Body of pancreas (tissue), 4 donors: ENCODE data around the gene TGFB3. TPM values are rescaled to one million over a fixed set of nuclear protein-coding genes. Genes with fewer than 3 reads are reported as not detected.
A peak's percentile ranks its signal among the peaks of the same experiment; 100 is the strongest.

Source experiments
- ATAC-seq: fragments of 150-250 bp; one replicate; pipeline ENCODE4 v1.9.1; 2016
- DNase-seq, 4 donors: peaks; one replicate each; pipeline ENCODE4 v3.0.0-alpha.2; 2019
- H3K27ac ChIP-seq, 4 donors: fragments of 200-600 bp; sonication (generic); 1 replicate in 3 of 4; 2 replicates in 1 of 4; pipeline versions ENCODE4 v1.5.1 to v1.6.1; 2016 to 2019; ENCODE audit warnings: mild to moderate bottlenecking in 1 of 4, mixed read lengths in 1 of 4, moderate library complexity in 1 of 4
- H3K27me3 ChIP-seq, 2 donors: fragments of 200-600 bp; sonication (generic); one replicate each; pipeline ENCODE4 v1.6.0; 2016; ENCODE audit warnings: mild to moderate bottlenecking in 1 of 2
- H3K36me3 ChIP-seq, 2 donors: fragments of 200-600 bp; sonication (generic); replicated peaks in 1 of 2; 2 replicates each; pipeline ENCODE4 v1.5.1; 2016; ENCODE audit warnings: low read depth in 2 of 2; ENCODE audit not compliant: insufficient read depth in 1 of 2
- H3K4me1 ChIP-seq: fragments of 200-600 bp; sonication (generic); one replicate; pipeline ENCODE4 v1.6.0; 2016
- H3K4me3 ChIP-seq, 2 donors: fragments of 200-600 bp; sonication (generic); 1 replicate in 1 of 2; 2 replicates in 1 of 2; pipeline ENCODE4 v1.5.1; 2016 to 2019
- H3K9me3 ChIP-seq, 3 donors: fragments of 200-600 bp; sonication (generic); 1 replicate in 2 of 3; 2 replicates in 1 of 3; pipeline ENCODE4 v1.5.1; 2016
- POLR2A ChIP-seq, 3 donors: fragments of 450-650 bp; IDR thresholded peaks; one replicate each; pipeline ENCODE4 v1.6.1; 2016; ENCODE audit warnings: antibody characterized with exemption in 3 of 3, mild to moderate bottlenecking in 2 of 3
- WGBS, 2 donors: methylation state at CpG; one replicate each; pipeline ENCODE4 v1.1.5; 2017; 5-methylcytosine and 5-hydroxymethylcytosine counted together
- intact Hi-C: fragments of 100-400 bp; cut with DNase I; formaldehyde crosslinking; loops from one replicate; pipeline ENCODE4 v1.15.1; 2023
- total RNA-seq, 2 donors: library from RNA; depleted of rRNA; stranded (reverse); fragments of >200 nt; gene quantifications; one replicate each; pipeline ENCODE4 v1.1.0, GENCODE V29; 2016
- TF ChIP-seq, protein P1 (sequence below), 7 experiments: fragments of 450-650 bp in 4 of 7; fragments of 200-600 bp in 3 of 7; sonication (generic) in 3 of 7; IDR thresholded peaks; one replicate each; pipeline ENCODE4 v1.5.1; 2016 to 2019; ENCODE audit warnings: antibody characterized with exemption in 7 of 7

The TGFB3 gene
- 10 to 100 TPM; 23.6 to 30.7 TPM for total RNA-seq

DNA sequence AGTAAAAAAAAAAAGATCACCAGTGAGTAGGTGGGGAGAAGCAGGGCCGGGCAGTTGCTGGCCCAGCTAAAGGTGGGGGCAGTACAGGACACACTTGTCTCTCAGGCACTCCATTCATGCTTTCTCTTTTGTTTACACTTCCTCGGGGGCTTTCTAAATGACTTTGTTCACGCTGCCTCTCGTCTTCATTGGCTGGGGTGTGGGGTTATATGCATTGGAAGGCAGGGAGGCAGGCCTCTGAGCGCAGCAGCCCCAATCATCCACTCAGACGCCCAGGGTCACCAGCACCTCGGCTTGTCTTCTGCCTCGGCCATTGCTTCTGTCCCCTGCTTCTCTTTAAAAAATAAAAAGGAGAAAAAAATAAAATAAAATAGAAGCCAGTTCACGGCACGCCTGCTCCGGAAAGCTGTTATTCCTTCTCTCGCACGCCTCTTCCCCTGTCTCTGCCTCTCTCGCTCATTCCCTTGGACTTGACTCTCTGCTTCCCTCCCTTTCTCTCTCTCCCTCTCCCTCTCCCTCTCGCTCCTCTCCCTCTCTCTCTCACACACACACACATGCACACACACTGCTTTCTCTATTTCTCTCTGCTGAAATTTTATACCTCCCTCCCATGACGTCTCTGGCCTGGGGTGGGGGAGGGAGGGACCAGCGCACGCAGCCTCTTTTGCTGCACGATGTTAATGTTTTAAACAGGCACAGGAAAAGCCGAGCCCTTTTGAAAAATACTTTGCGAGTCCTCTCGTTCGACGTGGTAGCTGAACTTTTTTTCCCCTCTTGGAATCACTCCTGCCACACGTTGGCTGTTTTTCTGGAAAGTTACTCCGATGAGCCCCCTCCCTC is at the start of gene TGFB3:
Gene TGFB3, minus strand, starts transcription at position 570 of the 840 bp plus-strand sequence. CDS start 1,102 bp downstream, outside the sequence.
- no peaks in the 10 kb centered on the region for H3K36me3 ChIP-seq
- H3K27me3 ChIP-seq = no peaks in the 10 kb centered on the region
- WGBS, 2 donors = 0 to 1% methylated on average over 26 of the region's 26 CpGs
- TF ChIP-seq, protein P1, sequence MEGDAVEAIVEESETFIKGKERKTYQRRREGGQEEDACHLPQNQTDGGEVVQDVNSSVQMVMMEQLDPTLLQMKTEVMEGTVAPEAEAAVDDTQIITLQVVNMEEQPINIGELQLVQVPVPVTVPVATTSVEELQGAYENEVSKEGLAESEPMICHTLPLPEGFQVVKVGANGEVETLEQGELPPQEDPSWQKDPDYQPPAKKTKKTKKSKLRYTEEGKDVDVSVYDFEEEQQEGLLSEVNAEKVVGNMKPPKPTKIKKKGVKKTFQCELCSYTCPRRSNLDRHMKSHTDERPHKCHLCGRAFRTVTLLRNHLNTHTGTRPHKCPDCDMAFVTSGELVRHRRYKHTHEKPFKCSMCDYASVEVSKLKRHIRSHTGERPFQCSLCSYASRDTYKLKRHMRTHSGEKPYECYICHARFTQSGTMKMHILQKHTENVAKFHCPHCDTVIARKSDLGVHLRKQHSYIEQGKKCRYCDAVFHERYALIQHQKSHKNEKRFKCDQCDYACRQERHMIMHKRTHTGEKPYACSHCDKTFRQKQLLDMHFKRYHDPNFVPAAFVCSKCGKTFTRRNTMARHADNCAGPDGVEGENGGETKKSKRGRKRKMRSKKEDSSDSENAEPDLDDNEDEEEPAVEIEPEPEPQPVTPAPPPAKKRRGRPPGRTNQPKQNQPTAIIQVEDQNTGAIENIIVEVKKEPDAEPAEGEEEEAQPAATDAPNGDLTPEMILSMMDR (IDR thresholded peaks at IDR 0.05) = peak in 1 of 7 experiments; percentile 28
- peak; percentile 31 to 93 (median 88) for TF ChIP-seq POLR2A (IDR thresholded peaks at IDR 0.05)
- no peaks in the 10 kb centered on the region for H3K9me3 ChIP-seq
- DNase-seq = peak; percentile 75 to 84 (median 79)
- peaks cover 80% of the 10 kb centered on the region for H3K4me1 ChIP-seq
- peak; percentile 78 for ATAC-seq
- intact Hi-C loops = no loop called here
- H3K27ac ChIP-seq = peak within 1 kb of the TSS; percentile 82 to 99 (median 98)
- H3K4me3 ChIP-seq = peak within 1 kb of the TSS; percentile 35 to 60

DNA sequence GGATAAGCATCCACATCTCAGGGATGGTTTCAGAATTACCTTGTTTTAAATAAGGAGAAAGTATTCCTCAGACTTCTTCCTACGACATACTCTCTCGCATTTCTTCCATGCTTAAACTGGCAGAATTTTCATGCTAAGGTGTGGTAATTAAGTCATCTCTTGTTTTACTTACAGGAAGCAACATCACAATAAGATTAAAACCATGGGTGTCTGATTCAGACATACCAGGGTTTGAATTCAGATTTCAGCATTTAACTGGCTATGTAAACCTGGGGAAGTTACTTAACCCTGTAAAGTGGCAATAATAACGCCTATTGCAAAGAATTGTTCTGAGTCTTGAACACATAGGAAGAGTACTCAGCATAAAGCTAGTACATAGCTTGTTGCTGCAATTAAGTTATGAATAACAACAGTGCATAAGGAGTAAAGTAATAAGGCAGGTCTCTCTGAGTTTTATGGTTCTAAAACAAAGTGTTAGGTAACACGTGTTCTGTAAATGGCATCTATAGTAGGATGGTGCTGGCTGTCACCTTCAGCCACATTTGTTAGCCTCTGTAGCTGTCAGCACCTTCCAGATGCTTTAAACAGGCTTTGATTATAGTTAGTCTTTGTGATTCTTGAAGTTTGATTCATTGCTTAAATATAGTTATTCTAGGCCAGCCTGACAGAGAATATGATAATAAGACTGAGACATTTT is 42.6 kb upstream of the TGFB3 start:
- Histone ChIP-seq H3K27me3 (no peaks in the 10 kb centered on the region), H3K4me1 (no peaks in the 10 kb centered on the region), H3K4me3 (no peak overlapping the region), H3K36me3 (peaks cover 0 to 2% of the 10 kb centered on the region in 2 donors), H3K27ac (no peak overlapping the region), H3K9me3 (no peaks in the 10 kb centered on the region)
- ATAC-seq = no peak
- TF ChIP-seq, protein P1 (IDR thresholded peaks at IDR 0.05) = no peak
- no peak for TF ChIP-seq POLR2A (IDR thresholded peaks at IDR 0.05)
- DNase-seq = no peak
- 88 to 95% methylated on average over 4 of the region's 4 CpGs for WGBS, 2 donors
- intact Hi-C loops = no loop called here

DNA sequence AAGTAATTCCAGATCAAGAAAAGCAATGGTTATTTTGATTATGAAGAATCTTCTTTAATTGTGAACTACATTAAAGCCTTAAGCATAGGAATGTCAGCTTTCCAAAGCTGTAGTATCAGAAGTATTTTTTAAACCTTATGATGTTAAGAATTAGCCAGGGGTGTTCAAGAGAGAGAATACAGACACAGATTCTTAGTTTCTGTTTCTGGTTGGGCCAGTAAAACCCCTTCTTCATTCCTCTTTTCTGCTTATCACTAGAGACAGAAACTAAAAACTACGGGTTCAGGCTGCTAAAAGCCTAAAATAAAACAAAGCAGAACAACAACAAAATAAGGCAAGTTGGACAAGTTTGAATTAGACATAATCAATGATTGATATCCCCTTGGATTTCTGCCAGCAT is 42.0 kb upstream of the TGFB3 start:
- WGBS, 2 donors = 39 to 53% methylated on average over 1 of the region's 1 CpG
- no peak overlapping the region for H3K27ac ChIP-seq
- intact Hi-C loops = no loop called here
- H3K27me3 ChIP-seq = no peaks in the 10 kb centered on the region
- DNase-seq = no peak
- TF ChIP-seq, protein P1 (IDR thresholded peaks at IDR 0.05) = no peak
- TF ChIP-seq POLR2A (IDR thresholded peaks at IDR 0.05) = no peak
- H3K4me3 ChIP-seq = no peak overlapping the region
- H3K36me3 ChIP-seq = peaks cover 0 to 2% of the 10 kb centered on the region in 2 donors
- ATAC-seq = no peak
- no peaks in the 10 kb centered on the region for H3K4me1 ChIP-seq
- H3K9me3 ChIP-seq = no peaks in the 10 kb centered on the region

DNA sequence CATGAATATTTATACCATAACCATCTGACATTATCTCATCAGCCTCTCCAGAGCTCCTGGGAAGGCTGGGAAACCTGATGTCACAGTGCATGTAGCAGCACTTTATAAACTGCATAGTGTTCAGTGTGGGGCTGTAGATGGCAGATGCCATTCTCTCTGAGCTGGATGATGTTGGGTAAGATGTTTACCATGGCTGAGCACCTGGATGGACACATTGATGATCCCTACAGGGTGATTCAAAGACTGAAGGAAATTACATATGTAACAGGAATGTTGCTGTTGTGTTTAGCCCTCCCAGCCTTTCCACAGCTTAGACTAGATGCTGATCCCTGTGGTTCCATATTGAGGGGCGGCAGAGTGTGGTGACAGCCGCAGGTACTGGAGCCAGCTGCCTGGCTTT is 41.2 kb upstream of the TGFB3 start:
- no peaks in the 10 kb centered on the region for H3K27me3 ChIP-seq
- no peak overlapping the region for H3K27ac ChIP-seq
- intact Hi-C loops = no loop called here
- no peak for DNase-seq
- H3K4me1 ChIP-seq = no peaks in the 10 kb centered on the region
- H3K36me3 ChIP-seq = peaks cover 0 to 2% of the 10 kb centered on the region in 2 donors
- no peak for ATAC-seq
- TF ChIP-seq, protein P1 (IDR thresholded peaks at IDR 0.05) = no peak
- TF ChIP-seq POLR2A (IDR thresholded peaks at IDR 0.05) = no peak
- no peaks in the 10 kb centered on the region for H3K9me3 ChIP-seq
- WGBS, 2 donors = 92 to 96% methylated on average over 2 of the region's 2 CpGs
- H3K4me3 ChIP-seq = no peak overlapping the region
